RPMI7951 (cell line): ENCODE results near the gene SOX2. TPM values are rescaled to one million over a fixed set of nuclear protein-coding genes. Genes with fewer than 3 reads are reported as not detected.
"Not testable (repeated sequence)": the region's sequence is repeated elsewhere in the genome, so short reads cannot be mapped to it uniquely, and the experiment has no call there.

Experiments used
- DNase-seq: peaks from one replicate; pipeline ENCODE4 v3.0.0-alpha.2; 2012; ENCODE audit warnings: low read depth
- total RNA-seq: library from RNA; depleted of rRNA; stranded (reverse); fragments of >200 nt; shearing (Covaris generic); gene quantifications from 2 replicates; pipeline ENCODE4 v1.2.3, GENCODE V29; 2014

Gene SOX2
- total RNA-seq, 1 experiment from 2014 or later = 0.96 TPM

- no peak for DNase-seq
Measured at GRCh38 chr3:181757694-181758306, 46.1 kb downstream of the SOX2 start.

GRCh38 chr3:181761906-181762305 is 50.2 kb downstream of the SOX2 start:
- no peak for DNase-seq

DNA sequence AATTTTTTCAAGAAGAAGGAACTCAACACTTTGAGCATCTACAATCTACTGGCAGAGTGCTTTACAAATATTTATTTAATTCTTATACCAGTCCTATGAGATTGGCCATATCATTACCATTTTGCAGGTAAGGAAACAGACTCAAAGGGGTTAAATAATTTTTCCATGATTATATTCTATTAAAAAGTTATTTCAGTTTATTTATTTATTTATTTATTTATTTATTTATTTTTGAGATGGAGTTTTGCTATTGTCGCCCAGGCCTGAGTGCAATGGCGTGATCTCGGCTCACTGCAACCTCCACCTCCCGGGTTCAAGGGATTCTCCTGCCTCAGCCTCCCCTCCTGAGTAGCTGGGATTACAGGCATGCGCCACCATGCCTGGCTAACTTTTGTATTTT is 52.3 kb downstream of the SOX2 start:
- DNase-seq = not testable (repeated sequence)
